ENCODE results near the gene SLC4A7.

Gene SLC4A7

DNA sequence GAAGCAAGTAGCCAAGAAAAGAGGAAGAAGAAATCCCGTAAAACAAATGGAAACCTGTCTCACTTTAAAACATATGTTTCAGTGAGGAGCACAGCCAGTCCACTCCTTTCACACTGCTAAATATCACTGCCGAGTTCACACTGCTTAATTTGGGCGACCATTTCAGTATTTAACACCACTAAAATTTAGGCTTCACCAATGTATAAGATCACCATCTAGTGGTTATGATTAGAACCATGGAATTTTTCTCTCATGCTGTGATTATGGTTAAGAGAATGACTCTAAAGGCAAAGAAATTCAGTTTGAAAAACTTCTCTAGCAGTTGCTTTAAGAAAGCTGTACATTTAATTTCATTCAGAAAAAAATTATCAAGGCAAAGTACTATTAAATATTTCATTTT, 16.6 kb downstream of the SLC4A7 start:
- no peak for TF ChIP-seq ZFX (IDR thresholded peaks at IDR 0.05)
- TF ChIP-seq, protein P1, sequence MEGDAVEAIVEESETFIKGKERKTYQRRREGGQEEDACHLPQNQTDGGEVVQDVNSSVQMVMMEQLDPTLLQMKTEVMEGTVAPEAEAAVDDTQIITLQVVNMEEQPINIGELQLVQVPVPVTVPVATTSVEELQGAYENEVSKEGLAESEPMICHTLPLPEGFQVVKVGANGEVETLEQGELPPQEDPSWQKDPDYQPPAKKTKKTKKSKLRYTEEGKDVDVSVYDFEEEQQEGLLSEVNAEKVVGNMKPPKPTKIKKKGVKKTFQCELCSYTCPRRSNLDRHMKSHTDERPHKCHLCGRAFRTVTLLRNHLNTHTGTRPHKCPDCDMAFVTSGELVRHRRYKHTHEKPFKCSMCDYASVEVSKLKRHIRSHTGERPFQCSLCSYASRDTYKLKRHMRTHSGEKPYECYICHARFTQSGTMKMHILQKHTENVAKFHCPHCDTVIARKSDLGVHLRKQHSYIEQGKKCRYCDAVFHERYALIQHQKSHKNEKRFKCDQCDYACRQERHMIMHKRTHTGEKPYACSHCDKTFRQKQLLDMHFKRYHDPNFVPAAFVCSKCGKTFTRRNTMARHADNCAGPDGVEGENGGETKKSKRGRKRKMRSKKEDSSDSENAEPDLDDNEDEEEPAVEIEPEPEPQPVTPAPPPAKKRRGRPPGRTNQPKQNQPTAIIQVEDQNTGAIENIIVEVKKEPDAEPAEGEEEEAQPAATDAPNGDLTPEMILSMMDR (conservative IDR thresholded peaks at IDR 0.05) = peak; percentile 75
- H3K27ac ChIP-seq = no peak overlapping the region

DNA sequence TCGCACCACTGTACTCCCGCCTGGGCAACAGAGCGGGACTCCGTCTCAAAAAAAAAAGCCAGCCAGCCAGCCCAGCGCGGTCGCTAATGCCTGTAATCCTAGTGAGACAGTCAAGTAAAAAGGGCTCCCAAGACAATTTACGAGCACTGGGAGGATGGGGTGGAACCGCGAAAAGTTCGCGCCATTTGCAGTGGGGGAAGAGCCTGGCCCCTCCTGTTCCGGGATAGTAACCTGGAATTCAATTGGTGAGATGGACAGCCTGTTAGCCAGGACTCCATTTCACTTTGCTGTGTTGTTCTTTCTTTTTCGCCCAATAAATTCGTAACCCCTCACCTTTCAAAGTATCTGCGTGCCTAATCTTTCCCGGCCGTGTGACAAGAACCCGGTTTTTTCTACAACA, 19.5 kb downstream of the SLC4A7 start:
- TF ChIP-seq, protein P1 (conservative IDR thresholded peaks at IDR 0.05) = no peak
- TF ChIP-seq ZFX (IDR thresholded peaks at IDR 0.05) = no peak
- no peak overlapping the region for H3K27ac ChIP-seq

DNA sequence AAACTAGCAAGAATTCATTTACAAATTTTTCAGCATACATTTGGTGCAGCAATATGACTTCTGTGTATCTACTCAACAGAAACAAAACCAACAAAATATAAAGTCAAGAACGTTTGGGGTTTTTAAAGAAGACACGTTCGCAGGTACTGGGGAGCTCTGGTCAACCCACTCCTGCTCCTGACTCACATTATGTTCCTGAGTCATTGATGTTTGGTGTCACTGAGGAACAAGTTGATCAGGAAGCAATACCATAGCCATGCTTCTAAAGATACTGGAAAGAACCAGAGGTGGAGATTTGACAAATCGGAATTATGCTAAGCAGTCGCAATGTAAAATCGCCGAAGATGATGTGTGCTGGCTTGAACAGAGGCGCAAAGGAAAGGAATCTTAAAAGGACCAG, 22.0 kb downstream of the SLC4A7 start:
- TF ChIP-seq, protein P1 (conservative IDR thresholded peaks at IDR 0.05) = no peak
- no peak for TF ChIP-seq ZFX (IDR thresholded peaks at IDR 0.05)
- H3K27ac ChIP-seq = no peak overlapping the region

DNA sequence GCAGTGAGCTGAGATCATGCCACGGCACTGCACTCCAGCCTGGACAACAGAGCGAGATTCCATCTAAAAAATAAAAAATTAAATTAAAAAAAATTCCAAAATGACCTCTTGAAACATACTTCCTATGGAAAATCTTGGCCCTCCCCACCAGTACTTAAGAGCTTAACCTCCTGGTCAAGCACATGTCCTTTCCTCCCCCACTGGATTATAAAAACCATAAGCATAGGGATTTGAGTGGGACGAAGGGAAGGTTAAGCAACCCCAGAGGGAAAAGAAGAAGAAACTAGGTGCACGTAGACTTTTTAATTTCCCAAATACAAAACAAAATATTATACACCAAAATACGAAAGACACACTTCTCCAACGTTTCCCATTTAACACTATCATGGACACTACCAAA, 25.3 kb downstream of the SLC4A7 start:
- no peak overlapping the region for H3K27ac ChIP-seq
- TF ChIP-seq, protein P1 (conservative IDR thresholded peaks at IDR 0.05) = no peak
- TF ChIP-seq ZFX (IDR thresholded peaks at IDR 0.05) = no peak

DNA sequence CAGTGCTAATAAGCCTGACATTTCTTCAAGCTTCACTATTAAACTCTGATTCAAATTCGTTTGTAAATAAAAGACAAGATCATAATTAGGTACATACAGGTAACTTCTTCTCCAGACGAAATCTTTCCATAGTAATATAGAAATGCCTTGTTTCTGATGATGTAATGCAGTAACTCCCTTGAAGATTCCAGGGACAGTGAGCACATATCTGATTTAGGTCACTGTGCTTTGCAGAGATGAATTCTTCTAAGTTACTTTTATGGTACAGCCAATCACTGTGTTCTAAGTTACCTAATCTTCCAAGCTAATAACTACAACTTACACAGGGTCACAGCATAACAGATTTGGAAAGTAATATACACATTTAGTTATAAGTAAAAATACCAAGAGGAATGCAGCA, 27.6 kb downstream of the SLC4A7 start:
- TF ChIP-seq, protein P1 (conservative IDR thresholded peaks at IDR 0.05) = no peak
- no peak for TF ChIP-seq ZFX (IDR thresholded peaks at IDR 0.05)
- H3K27ac ChIP-seq = no peak overlapping the region

DNA sequence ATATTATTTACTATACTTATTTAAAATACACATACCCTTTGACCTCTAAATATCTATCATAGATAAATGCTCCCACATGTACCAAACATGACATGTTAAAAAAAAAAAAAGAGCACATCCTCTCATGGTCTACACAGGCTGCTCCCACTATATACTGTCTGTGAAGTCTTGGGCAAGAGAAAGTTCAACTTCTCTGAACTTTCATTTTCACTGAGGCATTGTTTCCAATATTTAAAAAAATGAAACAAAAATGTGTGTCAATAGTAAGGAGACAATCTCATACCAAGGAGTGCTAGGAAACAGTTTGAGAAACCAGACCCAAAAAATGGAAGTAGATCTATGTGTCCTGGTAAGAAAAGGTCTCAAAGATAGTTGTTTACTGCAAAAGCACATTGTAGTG, 29.3 kb downstream of the SLC4A7 start:
- H3K27ac ChIP-seq = no peak overlapping the region
- no peak for TF ChIP-seq ZFX (IDR thresholded peaks at IDR 0.05)

DNA sequence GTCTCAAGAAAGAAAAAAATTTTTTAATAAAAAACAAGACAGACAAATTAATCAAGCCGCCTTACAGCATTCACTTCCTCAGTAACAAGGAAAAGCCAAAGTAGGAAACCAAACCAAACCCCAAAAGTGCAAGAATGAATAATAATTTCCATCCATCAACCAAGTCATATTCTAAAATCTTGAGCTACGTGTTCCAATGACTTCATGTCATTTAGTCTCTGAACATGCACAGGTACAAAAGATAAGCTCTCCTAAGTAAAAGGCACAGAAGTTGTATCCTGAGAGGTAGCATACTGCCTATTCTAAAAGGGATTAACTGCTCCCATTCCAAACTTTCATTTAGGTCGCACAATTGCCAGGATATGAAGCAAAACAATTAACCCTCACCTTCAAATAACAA, 29.7 kb downstream of the SLC4A7 start:
- no peak overlapping the region for H3K27ac ChIP-seq
- TF ChIP-seq ZFX (IDR thresholded peaks at IDR 0.05) = no peak
- TF ChIP-seq, protein P1 (conservative IDR thresholded peaks at IDR 0.05) = no peak

DNA sequence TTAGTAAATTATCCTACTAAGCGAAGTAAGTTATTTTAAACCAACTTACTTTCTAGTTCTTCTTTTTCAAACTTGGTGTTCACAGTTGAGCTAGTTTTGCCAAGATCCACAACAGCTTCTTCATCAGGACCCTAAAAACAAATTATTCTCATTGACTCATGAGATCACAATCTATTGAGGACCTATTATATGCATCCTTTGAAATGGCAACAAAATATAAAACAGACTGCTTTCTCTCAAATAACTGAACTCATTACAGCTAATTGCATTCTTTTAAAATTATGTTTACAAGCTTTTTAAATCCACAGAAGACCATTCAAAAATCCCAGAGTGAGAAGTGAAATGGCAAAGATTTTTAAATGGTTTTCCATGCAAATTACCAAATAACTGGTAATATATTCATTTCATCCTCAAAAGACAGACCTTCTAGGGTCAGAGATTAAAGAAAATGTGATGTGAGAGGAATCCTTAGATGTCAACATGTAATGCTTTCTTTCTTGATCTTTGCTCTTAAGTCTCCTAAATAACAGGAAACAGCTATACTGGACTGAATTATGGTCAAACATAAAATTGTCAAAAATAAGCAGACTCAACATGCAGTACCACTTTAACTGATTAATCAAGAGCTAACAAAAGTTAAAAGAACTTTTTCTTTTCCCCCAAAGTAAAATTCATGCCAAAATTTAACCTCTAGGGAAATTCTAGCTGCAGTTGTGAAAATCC, 31.7 kb downstream of the SLC4A7 start:
- H3K27ac ChIP-seq = no peak overlapping the region
- TF ChIP-seq, protein P1 (conservative IDR thresholded peaks at IDR 0.05) = no peak
- TF ChIP-seq ZFX (IDR thresholded peaks at IDR 0.05) = no peak

All from C4-2B (cell line).